Stimulated activated CD4-positive, alpha-beta T cell treated with anti-CD3 and anti-CD28 coated beads, TNF-alpha, amount 100 ng/mL, for 48 hours (primary cell): ENCODE measurements around the gene ANKLE1.

Source experiments
- DNase-seq, 3 donors: peaks; one replicate each; pipeline ENCODE4 v3.0.0-alpha.2; 2020; ENCODE audit warnings: low read depth in 3 of 3

The ANKLE1 gene

DNA sequence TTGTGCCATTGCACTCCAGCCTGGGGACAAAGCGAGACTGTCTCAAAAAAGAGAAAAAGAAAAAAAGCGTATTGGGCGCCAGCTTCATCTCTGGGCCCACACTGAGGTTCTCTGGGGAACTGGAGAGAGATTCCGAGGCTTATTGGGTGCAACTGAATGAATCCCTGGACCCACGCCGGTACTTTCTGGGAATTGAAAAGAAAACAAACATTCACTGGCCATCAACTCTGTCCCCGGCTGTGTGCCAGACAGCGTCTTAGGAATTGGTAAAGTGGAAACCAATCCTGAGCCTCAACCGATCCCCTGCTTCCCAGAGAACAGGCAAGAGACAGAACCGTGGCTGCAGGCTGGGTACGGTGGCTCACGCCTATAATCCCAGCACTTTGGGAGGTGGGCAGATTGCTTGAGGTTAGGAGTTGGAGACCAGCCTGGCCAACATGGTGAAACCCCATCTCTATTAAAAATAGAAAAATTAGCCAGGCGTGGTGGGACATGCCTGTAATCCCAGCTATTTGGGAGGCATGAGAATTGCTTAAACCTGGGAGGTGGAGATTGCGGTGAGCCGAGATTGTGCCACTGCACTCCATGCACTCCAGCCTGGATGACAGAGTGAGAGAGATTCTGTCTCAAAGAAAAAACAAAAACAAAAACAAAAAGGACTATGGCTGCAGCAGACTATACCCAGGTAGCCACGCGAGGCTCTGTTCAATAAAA is 44.3 kb downstream of the ANKLE1 start:
- DNase-seq, result no peak

DNA sequence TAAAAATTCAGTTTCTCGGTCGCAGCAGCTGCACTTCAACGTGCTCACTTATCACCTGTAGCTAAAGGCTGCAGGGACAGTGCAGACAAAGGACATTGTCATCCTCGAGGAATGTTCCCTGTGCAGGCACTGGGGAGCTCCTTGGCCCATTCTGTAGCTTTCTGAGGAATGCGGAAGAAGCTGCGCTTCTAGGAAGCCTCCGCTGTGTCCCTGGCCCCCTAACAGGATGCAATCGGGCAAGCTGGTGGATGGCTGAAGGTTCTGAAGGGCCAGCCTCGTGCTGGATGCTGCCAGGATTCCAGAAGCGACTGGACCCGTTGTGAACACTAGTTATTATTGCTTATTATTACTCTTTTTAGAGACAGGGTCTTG is 44.9 kb downstream of the ANKLE1 start:
- no peak for DNase-seq

GRCh38 chr19:17327068-17327653 is 45.5 kb downstream of the ANKLE1 start:
- DNase-seq, result no peak

- peak in 1 of 3 donors; percentile 61 for DNase-seq
Measured at GRCh38 chr19:17327654-17328516, 46.2 kb downstream of the ANKLE1 start.

DNA sequence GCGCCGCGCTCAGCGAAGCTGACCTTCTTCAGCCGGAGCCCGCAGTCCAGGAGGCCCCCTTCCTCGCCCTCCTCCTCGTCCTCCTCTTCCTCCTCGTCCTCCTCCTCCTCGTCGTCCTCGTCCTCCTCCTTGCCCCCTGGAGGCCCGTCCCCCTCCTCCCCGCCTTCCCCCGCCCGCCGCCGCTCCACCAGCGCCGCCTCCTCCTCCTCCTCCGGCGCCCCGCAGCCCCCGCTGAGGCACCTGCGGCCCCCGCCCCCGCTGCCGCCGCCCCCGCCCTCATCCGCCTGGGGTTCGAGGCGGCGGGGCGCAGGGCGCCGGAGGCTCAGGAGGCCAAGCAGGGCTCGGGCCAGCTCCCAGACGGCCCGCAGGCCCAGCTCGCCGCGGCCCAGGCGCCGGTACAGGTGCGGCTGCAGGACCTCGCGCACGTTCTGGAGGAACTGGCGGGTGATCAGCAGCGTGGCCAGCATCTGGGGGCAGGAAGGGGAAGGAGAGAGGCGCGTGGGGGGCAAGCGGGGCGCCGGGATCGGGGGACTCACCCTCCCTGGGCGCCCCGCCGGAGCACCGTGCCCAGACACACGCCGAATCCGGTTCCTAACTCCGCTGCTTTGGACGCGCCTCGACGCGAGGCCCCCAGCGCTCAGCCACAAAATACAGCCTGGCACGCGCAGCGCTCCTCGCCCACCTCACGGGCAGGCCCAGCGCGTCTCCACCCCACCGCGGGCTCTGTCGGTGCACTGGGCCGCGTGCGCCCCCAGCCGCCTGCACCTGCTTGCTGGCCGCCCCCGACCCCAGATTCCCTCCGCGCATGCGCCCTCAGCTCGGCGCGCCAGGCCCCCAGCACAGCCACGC is 47.0 kb downstream of the ANKLE1 start:
- DNase-seq, result no peak

DNA sequence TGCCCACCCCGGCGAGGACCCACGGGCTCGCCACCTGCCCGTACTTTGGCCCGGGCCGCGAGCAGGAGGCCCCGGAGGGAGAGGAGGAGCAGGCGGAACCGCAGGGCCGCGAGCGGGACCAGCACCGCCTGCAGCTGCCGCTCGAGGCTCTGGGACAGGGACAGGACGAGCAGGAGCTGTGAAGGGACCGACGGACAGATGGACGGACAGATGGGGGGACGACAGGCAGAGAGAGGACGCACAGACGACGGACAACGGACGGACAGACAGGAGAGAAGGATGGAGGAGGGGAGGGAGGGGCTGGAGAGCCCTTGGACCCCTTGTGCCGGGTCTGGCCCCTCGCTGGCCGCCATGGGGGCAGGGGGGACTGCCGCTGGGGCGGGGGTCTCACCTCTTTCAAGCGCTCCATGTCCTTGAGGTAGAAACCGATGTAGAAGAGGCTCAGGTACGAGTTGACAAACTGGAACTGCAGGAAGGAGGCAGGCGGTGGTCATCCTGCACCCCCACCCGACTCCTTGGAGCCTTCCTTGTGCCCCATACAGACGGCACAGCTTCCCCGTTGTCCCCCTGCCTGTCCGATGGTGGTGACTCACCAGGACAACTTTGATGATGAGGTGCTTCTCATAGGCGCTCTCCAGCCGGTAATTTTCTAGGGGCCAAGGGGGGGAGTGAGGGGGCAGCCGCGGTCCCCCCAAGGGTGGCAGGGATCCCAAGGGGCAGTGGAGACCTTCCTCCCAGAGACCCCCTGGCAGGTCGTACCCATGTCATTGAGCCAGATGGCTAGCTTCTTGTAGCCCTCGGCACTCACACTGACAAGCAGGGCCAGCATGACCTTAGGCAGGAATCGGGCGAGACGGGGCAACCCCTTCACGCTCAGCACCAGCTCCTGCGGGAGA is 47.9 kb downstream of the ANKLE1 start:
- DNase-seq, result no peak

GRCh38 chr19:17330262-17331044 is 48.8 kb downstream of the ANKLE1 start:
- no peak for DNase-seq

DNA sequence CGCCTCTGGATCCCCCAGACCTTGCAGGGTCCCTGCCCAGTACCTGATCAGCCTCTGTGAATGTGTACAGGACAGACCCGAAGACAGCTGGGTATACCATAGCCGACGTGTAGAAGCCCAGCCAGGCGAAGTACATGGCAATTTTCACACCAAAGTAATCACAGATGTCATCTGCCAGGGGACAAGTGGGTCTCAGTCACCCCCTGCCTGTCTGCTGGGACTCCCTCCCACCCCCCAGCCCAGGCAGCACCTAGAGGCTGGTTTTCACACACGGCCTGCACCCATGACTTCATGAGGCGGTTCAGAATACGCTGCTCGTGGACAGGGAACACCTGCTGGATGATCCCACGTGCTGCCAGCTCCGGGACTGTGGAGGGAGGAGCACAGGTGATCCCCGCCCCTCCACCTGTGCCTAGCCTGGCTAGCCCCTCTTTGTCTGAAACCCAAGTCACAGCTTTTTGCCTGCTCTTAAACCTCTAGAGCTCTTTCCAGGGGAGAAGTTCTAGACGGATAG is 49.4 kb downstream of the ANKLE1 start:
- no peak for DNase-seq

GRCh38 chr19:17332360-17332676 is 50.6 kb downstream of the ANKLE1 start:
- no peak for DNase-seq

GRCh38 chr19:17332677-17333581 is 51.2 kb downstream of the ANKLE1 start:
- DNase-seq, result peak in 1 of 3 donors; percentile 63

DNA sequence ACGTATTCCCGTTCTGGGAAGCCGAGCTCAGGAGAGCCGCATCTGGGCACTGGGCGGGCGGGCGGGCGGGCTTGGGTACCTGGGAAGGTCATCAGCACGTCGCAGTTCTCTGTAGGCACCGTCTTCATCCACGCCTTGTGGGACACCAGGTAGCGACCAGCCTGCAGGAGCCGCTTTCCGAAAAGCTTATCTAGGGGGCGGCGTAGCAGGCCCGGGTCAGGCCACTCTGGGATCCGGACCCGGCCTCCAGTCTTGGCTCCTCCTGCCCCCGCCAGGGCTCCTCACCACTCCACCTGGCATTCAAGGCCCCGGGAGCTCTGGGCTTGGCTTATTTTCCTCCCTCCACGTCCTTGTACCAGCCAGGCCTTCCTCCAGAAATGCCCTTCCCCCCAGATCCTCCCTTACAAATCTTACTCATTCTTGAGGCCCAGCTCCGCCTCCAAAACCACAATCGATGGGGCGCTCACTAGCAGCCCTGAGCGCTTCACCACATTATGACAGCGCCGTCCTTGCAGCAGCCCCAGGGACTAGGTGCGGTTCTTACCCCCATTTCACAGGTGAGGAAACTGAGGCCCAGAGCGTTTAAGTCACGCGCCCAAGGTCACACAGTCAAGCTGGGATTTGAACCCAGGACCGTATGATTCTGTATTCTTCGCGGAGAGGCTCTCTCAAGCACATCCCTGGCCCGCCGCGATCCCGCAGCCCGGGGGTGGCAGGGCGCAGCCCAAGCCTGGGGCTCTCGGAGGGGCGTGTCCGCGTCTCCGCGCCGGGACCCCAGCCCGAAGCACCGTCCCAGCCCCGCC is 52.1 kb downstream of the ANKLE1 start:
- DNase-seq, result peak in 2 of 3 donors; percentile 69 to 73

DNA sequence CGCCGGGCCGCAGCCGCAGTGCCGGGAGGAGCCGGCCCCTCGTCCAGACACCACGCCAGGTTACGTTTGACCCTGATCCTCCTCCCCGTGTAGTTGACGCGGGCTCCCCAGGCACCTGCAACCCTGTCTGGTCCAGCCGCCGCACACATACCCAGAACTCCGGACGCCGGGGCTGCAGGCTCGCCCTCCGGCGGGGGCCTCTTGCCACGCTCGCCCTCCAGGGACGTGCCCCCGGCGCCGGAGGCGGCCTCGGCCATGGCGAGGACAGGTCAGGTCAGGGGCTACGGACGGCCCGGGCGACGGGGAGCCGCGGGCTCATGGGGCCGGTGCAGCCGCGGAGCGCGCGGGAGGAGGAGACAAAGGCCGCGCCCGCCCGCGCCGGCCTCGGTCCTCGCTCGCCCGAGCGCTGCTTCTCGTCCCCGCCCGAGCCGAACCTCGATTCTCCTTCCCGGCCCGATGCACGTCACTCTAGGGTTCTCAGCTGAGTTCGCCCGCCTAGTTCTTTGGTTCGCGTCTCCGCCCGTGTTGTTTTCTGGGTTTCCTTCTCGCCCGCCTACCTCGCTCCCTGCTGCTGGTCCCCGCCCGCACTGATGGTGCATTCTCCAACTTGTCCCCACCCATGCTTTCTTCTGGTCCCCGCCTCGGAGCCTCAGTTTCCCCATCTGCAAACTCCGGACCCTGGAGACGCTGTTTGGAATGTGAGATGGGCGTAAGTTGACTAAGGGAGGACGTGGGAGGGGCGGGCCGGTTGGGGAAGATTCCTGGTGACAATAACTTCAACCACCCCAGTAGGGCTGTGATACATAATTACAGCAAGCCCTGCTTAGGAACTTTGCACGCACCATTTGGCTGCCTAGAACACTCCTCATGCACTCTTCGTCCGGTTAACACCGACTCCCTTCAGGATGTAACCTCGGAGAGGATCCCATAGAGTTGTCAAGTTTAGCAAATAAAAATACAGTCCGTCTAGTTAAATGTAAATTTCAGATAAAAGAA is 53.0 kb downstream of the ANKLE1 start, which contains the start of gene ANO8:
Gene ANO8, minus strand, starts transcription at position 442 of the 996 bp plus-strand sequence. Its CDS starts 185 bp downstream, at position 257.
- DNase-seq, result peak; percentile 92 to 95 (median 94)

DNA sequence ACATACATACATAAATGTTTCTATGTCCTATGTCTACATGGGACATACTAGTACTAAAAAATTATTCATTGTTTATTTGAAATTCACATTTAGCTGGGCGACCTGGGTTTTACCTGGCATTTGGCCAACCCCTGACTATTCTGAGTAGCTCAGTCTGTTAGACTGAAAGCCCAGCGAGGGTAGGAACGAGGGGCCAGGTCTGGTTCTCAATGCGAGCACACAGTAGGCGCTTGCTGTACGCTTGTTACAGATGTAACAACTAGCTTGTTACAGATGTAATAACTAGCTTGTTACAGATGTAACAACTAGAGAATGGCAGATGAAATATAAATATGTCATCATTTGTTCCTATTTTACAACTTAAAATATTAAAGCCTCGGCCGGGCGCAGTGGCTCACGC is 53.9 kb downstream of the ANKLE1 start:
- no peak for DNase-seq
